Cardiac fibroblast (primary cell): ENCODE data around the gene ELP5.

Experiments
- DNase-seq, 2 donors: peaks; one replicate each; pipeline versions ENCODE4 v3.0.0 to v3.0.0-alpha.2; 2010; ENCODE audit warnings: low read depth in 2 of 2
- H3K4me3 ChIP-seq, 2 donors: replicated peaks in 1 of 2; 1 replicate in 1 of 2; 2 replicates in 1 of 2; pipeline ENCODE4 v1.5.1; 2011; ENCODE audit warnings: low read depth in 2 of 2, low read length in 2 of 2, mild to moderate bottlenecking in 2 of 2, moderate library complexity in 1 of 2
- TF ChIP-seq, protein P1 (sequence below): IDR thresholded peaks from one replicate; pipeline ENCODE4 v1.5.1; 2011; ENCODE audit warnings: low read depth, mild to moderate bottlenecking, low read length, inconsistent platforms

Gene ELP5

GRCh38 chr17:7256766-7257456 is 4.9 kb downstream of the ELP5 start:
- no peak for DNase-seq
- TF ChIP-seq, protein P1, sequence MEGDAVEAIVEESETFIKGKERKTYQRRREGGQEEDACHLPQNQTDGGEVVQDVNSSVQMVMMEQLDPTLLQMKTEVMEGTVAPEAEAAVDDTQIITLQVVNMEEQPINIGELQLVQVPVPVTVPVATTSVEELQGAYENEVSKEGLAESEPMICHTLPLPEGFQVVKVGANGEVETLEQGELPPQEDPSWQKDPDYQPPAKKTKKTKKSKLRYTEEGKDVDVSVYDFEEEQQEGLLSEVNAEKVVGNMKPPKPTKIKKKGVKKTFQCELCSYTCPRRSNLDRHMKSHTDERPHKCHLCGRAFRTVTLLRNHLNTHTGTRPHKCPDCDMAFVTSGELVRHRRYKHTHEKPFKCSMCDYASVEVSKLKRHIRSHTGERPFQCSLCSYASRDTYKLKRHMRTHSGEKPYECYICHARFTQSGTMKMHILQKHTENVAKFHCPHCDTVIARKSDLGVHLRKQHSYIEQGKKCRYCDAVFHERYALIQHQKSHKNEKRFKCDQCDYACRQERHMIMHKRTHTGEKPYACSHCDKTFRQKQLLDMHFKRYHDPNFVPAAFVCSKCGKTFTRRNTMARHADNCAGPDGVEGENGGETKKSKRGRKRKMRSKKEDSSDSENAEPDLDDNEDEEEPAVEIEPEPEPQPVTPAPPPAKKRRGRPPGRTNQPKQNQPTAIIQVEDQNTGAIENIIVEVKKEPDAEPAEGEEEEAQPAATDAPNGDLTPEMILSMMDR = no peak
- no peak overlapping the region for H3K4me3 ChIP-seq

- DNase-seq = peak; percentile 41 to 73
- TF ChIP-seq, protein P1 = no peak
These were observed 6.9 kb downstream of the ELP5 start for GRCh38 chr17:7258731-7259554.

GRCh38 chr17:7259555-7259889 is 7.5 kb downstream of the ELP5 start:
- TF ChIP-seq, protein P1 = no peak
- no peak overlapping the region for H3K4me3 ChIP-seq
- no peak for DNase-seq

More at GRCh38 chr17:7258731-7259554, 6.9 kb downstream of the ELP5 start:
- no peak overlapping the region for H3K4me3 ChIP-seq

DNA sequence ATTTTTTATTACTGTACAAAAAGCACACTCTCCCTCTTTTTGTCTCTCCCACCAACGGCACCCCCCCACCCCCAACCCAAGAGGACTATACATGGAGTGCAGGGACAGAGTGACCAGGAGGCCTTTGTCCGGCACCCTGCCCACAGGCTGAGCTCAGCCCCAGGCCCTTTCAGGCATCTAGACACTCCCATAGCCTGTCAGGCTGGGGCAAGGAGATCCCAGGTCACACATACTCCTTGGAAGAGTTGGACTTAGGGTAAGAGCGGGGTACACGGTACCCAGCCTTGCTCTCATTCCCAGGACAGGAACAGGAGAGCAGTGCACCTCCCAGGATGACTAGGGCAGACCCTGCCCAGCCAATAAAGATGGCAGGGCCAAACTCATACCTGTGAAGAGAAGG is 8.1 kb downstream of the ELP5 start:
- H3K4me3 ChIP-seq = no peak overlapping the region
- no peak for DNase-seq
- TF ChIP-seq, protein P1 = no peak

DNA sequence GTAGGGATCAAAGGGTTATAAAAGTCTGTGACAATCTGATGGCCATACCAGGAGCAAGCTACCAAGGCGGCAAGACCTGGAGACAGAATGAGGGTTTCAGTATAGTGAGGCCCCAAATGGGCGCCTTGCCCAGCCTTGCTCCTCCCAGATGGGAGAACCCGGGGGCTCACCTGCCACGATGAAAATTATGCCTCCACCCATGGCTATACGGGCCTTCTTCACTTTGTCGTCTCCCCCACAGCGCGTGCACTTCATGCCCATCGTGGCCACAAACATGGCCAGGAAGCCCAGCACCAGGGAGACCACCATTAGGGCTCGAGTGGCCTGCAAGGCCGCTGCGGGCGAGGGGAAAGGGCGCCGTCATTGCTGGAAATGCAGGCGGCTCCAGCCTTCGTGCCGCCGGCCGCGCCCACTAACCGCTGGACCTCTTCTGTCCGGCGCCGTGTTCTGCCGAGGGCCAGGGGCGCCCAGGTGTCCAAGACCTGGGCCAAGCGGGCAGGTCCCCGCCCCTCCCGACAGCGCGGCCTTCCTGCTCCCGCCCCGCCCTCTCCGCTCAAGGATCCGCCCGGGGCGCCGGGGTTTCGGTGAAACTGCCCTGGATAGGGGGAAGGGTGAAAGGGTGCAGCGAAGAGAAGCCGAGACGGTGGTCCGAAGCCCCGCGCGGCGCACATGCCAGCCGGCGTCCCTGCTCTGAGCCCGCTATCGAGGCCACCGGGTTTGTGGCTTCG is 8.8 kb downstream of the ELP5 start:
- TF ChIP-seq, protein P1 = no peak
- DNase-seq = no peak
- H3K4me3 ChIP-seq = peak overlapping the region; percentile 35 to 36

- TF ChIP-seq, protein P1 = no peak
- no peak for DNase-seq
- peak overlapping the region; percentile 35 to 36 for H3K4me3 ChIP-seq
These were observed 9.6 kb downstream of the ELP5 start for GRCh38 chr17:7261379-7262191.
